ENCODE measurements around the gene IL4R. TPM values are rescaled to one million over a fixed set of nuclear protein-coding genes. Genes with fewer than 3 reads are reported as not detected.

IL4R gene
- total and polyA plus RNA-seq, 2 of the 8 experiments (the other 6 are each of a cell fraction or from before 2014, with no cell fraction given): 29.1 to 29.4 TPM

GRCh38 chr16:27413956-27414355, 100.2 kb downstream of the IL4R start (continued):
- no peak for TF ChIP-seq CHD7 (IDR thresholded peaks at IDR 0.05; ENCODE audit: insufficient replicate concordance, low read length)

All from H1 (cell line).